Thoracic aorta (tissue), 2 donors: ENCODE measurements around the gene EML6. TPM values are rescaled to one million over a fixed set of nuclear protein-coding genes. Genes with fewer than 3 reads are reported as not detected.

ENCODE experiments used
- ATAC-seq: fragments of 150-250 bp; one replicate; pipeline ENCODE4 v1.8.0; 2017; ENCODE audit warnings: low read depth; ENCODE audit not compliant: insufficient number of reproducible peaks, low FRiP score
- DNase-seq: peaks from one replicate; pipeline ENCODE4 v3.0.0-alpha.2; 2020; ENCODE audit warnings: low spot score
- H3K27ac ChIP-seq, 2 donors: fragments of 200-600 bp; sonication (generic); 1 replicate in 1 of 2; 2 replicates in 1 of 2; pipeline ENCODE4 v1.5.1; 2016; ENCODE audit warnings: mild to moderate bottlenecking in 2 of 2, moderate library complexity in 2 of 2
- H3K27me3 ChIP-seq: fragments of 200-600 bp; sonication (generic); replicated peaks from 2 replicates; pipeline ENCODE4 v1.6.0; 2016; ENCODE audit warnings: mild to moderate bottlenecking; ENCODE audit not compliant: insufficient read depth
- H3K36me3 ChIP-seq: fragments of 200-600 bp; sonication (generic); one replicate; pipeline ENCODE4 v1.5.1; 2016
- H3K4me1 ChIP-seq, 2 donors: fragments of 200-600 bp; sonication (generic); 1 replicate in 1 of 2; 2 replicates in 1 of 2; pipeline versions ENCODE4 v1.5.1 to v1.6.0; 2016; ENCODE audit warnings: low read depth in 2 of 2, mild to moderate bottlenecking in 1 of 2; ENCODE audit not compliant: control insufficient read depth in 1 of 2
- H3K4me3 ChIP-seq: fragments of 200-600 bp; sonication (generic); 2 replicates; pipeline ENCODE4 v1.5.1; 2016; ENCODE audit warnings: mild to moderate bottlenecking
- H3K9me3 ChIP-seq: fragments of 200-600 bp; sonication (generic); 2 replicates; pipeline ENCODE4 v1.5.1; 2016
- total RNA-seq, 2 donors: library from RNA; depleted of rRNA; stranded (reverse); fragments of >200 nt; gene quantifications; one replicate each; pipeline versions ENCODE4 v1.1.0 to v1.2.3, GENCODE V29; 2016
- TF ChIP-seq, protein P1 (sequence below): fragments of 200-600 bp; sonication (generic); IDR thresholded peaks from one replicate; pipeline ENCODE4 v1.5.1; 2019; ENCODE audit warnings: antibody characterized with exemption

Gene EML6
- total RNA-seq, 2 donors from 2014 or later: 0.81 to 0.92 TPM

DNA sequence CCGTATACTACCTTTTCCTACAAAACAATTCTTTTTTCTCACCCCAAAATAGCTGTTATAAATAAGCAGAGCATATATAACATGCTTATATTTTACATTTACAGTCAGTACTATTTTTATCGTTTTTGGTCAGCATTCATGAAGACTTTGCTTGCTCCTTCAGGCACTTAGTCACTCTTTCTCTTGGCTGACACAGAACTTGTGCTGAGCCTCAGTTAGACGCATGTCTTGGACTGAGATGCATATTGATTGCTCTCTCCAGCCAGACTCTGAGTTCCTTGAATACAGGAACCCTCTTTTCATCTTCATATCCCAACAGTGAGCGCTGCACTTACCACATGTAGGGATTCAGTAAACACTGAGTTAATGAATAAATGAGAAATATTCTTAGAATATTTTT is 168.4 kb downstream of the EML6 start:
- Histone ChIP-seq H3K27ac (no peak overlapping the region), H3K4me3 (no peak overlapping the region), H3K4me1 (no peaks in the 10 kb centered on the region), H3K36me3 (no peaks in the 10 kb centered on the region), H3K9me3 (no peaks in the 10 kb centered on the region), H3K27me3 (no peaks in the 10 kb centered on the region)
- no peak for ATAC-seq
- no peak for DNase-seq
- TF ChIP-seq, protein P1, sequence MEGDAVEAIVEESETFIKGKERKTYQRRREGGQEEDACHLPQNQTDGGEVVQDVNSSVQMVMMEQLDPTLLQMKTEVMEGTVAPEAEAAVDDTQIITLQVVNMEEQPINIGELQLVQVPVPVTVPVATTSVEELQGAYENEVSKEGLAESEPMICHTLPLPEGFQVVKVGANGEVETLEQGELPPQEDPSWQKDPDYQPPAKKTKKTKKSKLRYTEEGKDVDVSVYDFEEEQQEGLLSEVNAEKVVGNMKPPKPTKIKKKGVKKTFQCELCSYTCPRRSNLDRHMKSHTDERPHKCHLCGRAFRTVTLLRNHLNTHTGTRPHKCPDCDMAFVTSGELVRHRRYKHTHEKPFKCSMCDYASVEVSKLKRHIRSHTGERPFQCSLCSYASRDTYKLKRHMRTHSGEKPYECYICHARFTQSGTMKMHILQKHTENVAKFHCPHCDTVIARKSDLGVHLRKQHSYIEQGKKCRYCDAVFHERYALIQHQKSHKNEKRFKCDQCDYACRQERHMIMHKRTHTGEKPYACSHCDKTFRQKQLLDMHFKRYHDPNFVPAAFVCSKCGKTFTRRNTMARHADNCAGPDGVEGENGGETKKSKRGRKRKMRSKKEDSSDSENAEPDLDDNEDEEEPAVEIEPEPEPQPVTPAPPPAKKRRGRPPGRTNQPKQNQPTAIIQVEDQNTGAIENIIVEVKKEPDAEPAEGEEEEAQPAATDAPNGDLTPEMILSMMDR: no peak

DNA sequence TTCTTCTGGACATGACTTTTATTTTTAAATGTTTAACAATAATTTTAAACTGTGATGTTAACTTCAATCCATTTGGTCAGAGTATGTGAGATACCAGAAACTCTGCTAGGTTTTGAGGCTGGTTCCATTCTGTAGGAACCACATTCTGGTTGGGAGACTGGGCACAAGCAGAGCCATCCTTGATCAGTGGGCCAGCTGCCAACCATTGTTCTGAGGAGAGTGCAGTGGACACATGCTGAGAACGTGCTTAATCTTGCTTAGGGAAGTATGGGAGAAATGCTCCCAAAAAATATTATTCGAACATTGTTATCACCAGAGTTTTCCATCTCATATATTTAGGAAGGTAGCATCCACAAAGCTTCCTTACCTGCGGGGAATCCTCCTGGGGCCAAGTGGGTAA is 171.0 kb downstream of the EML6 start:
- Histone ChIP-seq H3K4me3 (no peak overlapping the region), H3K9me3 (no peaks in the 10 kb centered on the region), H3K36me3 (no peaks in the 10 kb centered on the region), H3K27ac (no peak overlapping the region), H3K27me3 (no peaks in the 10 kb centered on the region), H3K4me1 (no peaks in the 10 kb centered on the region)
- ATAC-seq: no peak
- DNase-seq: no peak
- TF ChIP-seq, protein P1: no peak

DNA sequence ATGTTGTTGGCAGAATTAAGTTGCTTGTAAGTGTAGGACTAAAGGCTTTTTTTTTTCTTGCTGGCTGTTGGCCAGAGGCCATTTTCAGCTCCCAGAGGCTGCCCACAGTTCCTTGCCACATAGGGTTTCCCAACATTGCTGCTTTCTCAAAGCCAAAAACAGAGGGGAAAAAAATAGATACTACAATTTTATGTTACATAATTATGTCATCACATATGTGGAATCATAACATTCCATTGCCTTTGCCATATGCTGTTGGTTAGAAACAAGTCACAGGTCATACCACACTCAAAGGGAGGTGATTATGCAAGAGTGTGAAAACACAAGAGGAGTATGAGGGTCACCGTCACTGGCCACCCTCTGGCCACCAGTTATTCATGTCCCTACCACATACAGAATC is 172.3 kb downstream of the EML6 start:
- Histone ChIP-seq H3K36me3 (no peaks in the 10 kb centered on the region), H3K9me3 (no peaks in the 10 kb centered on the region), H3K4me1 (no peaks in the 10 kb centered on the region), H3K27me3 (no peaks in the 10 kb centered on the region), H3K27ac (no peak overlapping the region), H3K4me3 (no peak overlapping the region)
- TF ChIP-seq, protein P1: no peak
- ATAC-seq (no peak), DNase-seq (no peak)

DNA sequence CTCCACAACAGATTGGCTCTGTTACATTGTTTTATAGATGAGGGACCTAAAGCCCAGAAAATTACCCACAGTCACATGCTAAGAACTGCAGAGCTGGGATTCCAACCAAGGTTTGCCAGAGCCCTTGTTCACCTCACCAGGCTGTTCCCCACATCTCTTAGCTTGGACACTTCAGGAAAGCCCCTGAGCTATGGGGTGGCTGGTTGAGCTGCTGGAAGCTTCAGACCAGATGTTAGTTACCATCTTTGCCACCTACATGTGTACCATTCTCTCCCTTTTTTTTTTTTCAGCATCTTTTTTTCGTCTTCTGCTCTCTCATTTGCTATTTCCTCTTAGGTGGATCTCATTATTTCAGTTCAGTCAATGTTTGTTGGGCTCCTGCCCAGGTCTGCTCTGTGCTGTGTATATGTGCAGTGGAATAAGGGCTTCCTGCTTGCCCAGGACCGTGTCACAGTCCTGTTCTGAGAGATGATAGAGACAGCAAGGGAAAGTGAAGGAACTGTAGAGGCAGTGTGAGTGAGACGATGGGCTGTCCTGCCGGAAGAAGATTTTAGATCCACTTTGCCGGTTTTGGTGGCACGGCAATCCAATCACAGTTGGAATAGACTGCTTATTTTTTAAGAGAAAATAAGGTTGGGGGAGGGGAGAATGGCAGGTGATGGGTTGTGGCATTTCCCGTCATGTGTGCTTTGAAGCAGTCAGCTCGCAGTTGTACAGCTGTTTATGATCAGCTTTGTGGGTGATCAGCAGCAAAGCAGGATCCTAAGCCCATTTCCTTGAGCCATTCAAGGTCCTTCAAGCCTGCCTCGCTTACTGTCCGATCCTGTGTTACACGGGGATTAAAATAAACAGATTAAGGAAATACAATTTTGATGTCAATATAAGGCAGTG is 174.2 kb downstream of the EML6 start:
- H3K36me3 ChIP-seq: no peaks in the 10 kb centered on the region
- ATAC-seq (no peak), DNase-seq (no peak)
- TF ChIP-seq, protein P1: no peak
- H3K9me3 ChIP-seq: no peaks in the 10 kb centered on the region
- no peak overlapping the region for H3K27ac ChIP-seq
- H3K4me1 ChIP-seq: no peaks in the 10 kb centered on the region
- no peaks in the 10 kb centered on the region for H3K27me3 ChIP-seq
- H3K4me3 ChIP-seq: no peak overlapping the region

DNA sequence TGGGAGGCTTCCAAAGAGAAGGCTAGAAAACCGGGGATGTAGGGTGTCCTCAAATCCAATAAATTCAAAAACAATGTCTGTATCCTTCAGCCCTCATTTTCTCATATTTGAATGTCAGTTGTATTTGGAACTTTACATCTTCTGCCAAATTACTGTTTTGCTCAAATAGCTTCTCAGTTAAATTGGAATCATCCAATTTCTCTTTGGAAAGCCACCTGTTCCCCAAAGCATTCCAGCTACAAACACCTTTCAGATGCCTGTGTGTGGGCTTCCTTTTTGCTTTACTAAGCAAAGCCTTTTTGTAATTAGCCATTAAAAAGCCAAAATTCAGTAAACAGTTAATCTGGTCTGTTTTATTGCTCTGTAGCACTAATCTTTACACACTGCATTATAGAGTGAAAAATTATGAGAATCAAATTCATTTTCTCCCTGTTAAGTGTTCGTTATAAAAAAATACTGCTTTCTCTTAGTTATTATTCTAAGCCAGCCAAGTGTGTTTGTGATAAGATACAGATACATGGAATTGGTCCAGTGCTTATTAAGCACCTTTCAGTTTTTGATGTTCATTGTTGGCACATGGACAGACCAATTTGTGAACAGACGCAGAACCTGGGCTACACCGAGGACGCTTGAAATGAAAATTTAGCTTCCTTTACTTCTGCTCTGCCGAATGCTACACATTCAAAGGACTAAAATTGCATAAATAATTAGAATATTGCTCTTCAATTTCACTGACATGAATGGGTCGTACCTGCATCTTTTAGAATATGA is 175.2 kb downstream of the EML6 start:
- ATAC-seq (no peak), DNase-seq (no peak)
- Histone ChIP-seq H3K4me1 (peaks cover 0 to 1% of the 10 kb centered on the region in 2 donors), H3K27ac (no peak overlapping the region), H3K4me3 (no peak overlapping the region), H3K36me3 (no peaks in the 10 kb centered on the region), H3K9me3 (no peaks in the 10 kb centered on the region), H3K27me3 (no peaks in the 10 kb centered on the region)
- TF ChIP-seq, protein P1: no peak
